Dedifferentiated amniotic fluid mesenchymal stem cell (primary cell): Measurements from ENCODE around the gene SMIM24.
"Not testable (repeated sequence)": the region's sequence is repeated elsewhere in the genome, so short reads cannot be mapped to it uniquely, and the experiment has no call there.

Source experiments
- DNase-seq: peaks from one replicate; pipeline ENCODE4 v3.0.0-alpha.2; 2016; ENCODE audit errors: extremely low spot score

Gene SMIM24

DNA sequence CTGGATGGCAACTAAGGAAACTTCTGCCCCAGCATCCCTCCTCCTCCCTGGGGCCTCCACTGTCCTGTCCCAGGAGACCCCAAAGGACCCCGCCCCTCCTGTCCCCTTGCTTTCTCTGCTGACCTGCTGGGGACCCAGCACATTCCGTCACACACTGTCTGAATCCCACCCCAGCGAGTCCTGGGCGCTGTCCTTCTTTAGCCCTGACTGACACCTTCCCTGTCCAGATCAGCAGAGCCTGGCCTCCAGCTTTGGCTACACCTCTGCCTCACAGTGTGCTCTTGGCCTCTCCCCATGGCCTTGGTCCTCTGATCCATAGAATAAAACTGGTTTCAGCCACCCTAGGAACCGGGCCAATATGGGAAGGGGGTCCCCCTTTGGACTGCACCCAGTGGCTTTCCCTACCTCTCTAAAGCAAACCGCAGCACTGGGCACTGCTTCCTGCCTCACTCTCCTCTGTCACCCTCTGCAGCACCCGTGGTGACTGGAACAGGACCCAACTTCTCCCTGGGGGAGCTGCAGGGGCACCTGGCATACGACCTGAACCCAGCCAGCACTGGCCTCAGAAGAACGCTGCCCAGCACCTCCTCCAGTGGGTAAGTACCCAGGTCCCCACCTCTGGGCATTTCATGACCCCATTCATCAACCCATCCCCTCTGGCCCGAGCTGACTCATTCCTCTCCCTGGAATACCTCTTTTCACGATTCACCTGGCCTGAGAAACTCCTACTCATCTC, 46.4 kb downstream of the SMIM24 start:
- DNase-seq = no peak

DNA sequence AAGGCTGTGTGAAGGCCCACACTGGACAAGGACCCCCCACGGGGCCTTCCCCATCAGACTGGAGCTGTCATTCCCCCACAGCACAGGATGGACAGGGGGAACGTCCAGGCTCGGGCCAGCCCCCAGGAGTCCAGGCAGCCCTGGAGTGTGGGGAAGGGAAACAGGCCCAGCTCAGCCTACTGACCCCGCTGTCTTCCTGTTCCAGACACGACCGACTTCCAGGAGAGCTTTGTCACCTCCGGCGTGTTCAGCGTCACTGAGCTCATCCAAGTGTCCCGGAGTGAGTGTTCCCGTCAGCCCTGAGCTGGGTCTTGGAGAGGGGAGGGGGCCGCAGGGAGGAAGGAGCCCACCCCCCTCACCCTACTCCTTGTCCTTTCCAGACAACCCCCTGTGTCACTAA, 47.0 kb downstream of the SMIM24 start:
- no peak for DNase-seq

DNA sequence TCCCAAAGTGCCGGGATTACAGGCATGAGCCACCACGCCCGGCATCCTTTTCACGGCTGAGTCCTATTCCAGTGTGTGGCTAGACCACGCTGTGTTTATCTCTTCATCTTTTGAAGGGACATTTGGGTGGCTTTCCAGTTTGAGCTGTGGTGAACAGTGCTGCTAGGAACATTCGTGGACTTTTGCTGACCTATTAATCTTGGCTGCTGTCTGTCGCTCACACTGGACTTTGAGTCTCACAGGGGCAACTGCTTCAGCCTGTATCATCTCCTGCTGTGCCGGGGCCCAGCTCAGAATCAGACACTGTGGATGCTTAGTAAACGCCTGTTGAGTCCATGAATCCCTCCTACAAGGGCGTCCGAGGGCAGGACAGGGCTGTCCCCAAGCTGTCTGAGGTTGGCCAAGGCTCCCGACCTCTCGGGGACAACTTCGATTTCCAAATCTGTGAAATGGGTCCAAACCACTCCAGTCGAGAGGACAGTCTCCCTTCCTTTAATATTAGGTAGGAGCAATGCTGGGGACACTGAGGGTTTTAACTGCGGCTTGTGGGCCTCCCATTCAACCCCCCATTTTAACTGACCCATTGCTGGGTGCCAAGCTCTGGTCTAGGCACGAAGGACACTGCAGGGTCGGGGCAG, 48.4 kb downstream of the SMIM24 start:
- DNase-seq = no peak

DNA sequence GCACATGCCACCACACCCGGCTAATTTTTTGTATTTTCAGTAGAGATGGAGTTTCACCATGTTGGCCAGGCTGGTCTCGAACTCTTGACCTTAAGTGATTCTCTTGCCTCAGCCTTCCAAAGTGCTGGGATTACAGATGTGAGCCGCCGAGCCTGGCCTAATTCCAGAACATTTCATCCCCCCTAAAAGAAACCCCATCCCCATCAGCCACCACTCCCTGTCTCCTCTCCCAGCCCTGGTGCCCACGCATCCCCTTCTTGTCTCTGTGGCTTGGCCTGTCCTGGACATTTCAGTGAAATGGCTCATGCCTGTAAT, 50.0 kb downstream of the SMIM24 start:
- DNase-seq = not testable (repeated sequence)

DNA sequence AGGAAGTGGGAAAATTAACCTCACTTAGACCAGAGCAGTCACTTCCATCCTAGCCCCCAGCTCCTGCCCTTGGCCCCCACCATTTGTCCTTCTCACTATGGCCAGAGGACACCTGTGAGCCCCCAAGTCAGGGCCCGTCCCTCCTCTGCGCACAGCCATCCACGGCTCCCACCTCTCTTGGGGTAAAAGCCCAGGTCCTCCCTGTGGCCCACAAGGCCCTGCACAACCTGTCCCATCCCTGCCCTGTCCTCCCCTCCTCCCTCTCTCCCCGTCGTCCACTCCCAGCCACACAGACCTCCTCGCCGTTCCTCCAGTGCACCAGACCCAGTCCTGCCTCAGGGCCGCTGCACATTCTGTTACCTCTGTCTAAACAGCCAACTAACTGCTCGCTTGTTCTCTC, 53.9 kb downstream of the SMIM24 start:
- no peak for DNase-seq
